MCF 10A (cell line): ENCODE results near the gene CLDN18. TPM values are rescaled to one million over a fixed set of nuclear protein-coding genes. Genes with fewer than 3 reads are reported as not detected.

ENCODE experiments used
- BruUV-seq: library from RNA; stranded (reverse); fragments of 400-500 nt; replicated peaks from 2 replicates; lab custom pipeline; 2021; lab: Mats Ljungman, UMichigan
- CTCF ChIA-PET: fragments of 300-600 bp; sonication (Branson Sonifier 250); formaldehyde crosslinking; extraction: SDS; loops from one replicate; lab custom pipeline; 2021; ENCODE audit warnings: antibody characterized with exemption, inconsistent platforms; lab: Yijun Ruan, JAX
- POLR2A ChIA-PET: fragments of 300-600, 350-650 bp; sonication (Branson Sonifier 250); formaldehyde crosslinking; extraction: SDS; loops from one replicate; lab custom pipeline; 2020; ENCODE audit warnings: antibody characterized with exemption, inconsistent platforms; lab: Yijun Ruan, JAX
- DNase-seq: peaks from one replicate; pipeline ENCODE4 v3.0.0-alpha.2; 2018; ENCODE audit not compliant: unreplicated experiment
- H3K27ac Mint-ChIP-seq: one replicate; pipeline ENCODE4 v1.8.0; 2022; ENCODE audit warnings: mild to moderate bottlenecking, low read depth, mixed read lengths; ENCODE audit not compliant: unreplicated experiment
- H3K27me3 Mint-ChIP-seq: one replicate; pipeline ENCODE4 v1.8.0; 2022; ENCODE audit warnings: mixed read lengths; ENCODE audit not compliant: insufficient read depth, unreplicated experiment
- H3K36me3 Mint-ChIP-seq: one replicate; pipeline ENCODE4 v1.8.0; 2022; ENCODE audit warnings: mild to moderate bottlenecking, moderate library complexity, mixed read lengths; ENCODE audit not compliant: insufficient read depth, unreplicated experiment
- H3K4me1 Mint-ChIP-seq: one replicate; pipeline ENCODE4 v1.8.0; 2022; ENCODE audit warnings: mixed read lengths; ENCODE audit not compliant: insufficient read depth, unreplicated experiment
- H3K4me3 Mint-ChIP-seq: one replicate; pipeline ENCODE4 v1.8.0; 2022; ENCODE audit warnings: mild to moderate bottlenecking, moderate library complexity, mixed read lengths; ENCODE audit not compliant: unreplicated experiment
- H3K9me3 Mint-ChIP-seq: one replicate; pipeline ENCODE4 v1.8.0; 2022; ENCODE audit warnings: mixed read lengths; ENCODE audit not compliant: unreplicated experiment
- CTCF ChIP-seq: fragments of 200-600 bp; IDR thresholded peaks from one replicate; pipeline ENCODE4 v1.8.0; 2022; ENCODE audit warnings: antibody characterized with exemption, mild to moderate bottlenecking; ENCODE audit not compliant: unreplicated experiment
- intact Hi-C: fragments of 100-400 bp; cut with micrococcal nuclease; formaldehyde crosslinking; loops from 2 replicates; pipeline ENCODE4 v1.14.1; 2022
- total RNA-seq: library from RNA; stranded (reverse); gene quantifications from 2 replicates; pipeline ENCODE4 v1.2.3, GENCODE V29; 2022

CLDN18 gene
- total RNA-seq, 1 experiment from 2014 or later: not detected

- intact Hi-C loops: no loop called here
- ChIA-PET POLR2A (interaction anchor here (0.6 kb wide), 1 partner anchor 1720 kb away, joined by 3 read pairs; no protein-coding TSS in a partner anchor), CTCF (interaction anchor here (0.7 to 1.3 kb wide), 3 partner anchors 14 to 64 kb away, joined by 3 to 6 read pairs (median 3); no protein-coding TSS in a partner anchor)
- no peaks in the 10 kb centered on the region for H3K36me3 Mint-ChIP-seq
- DNase-seq: no peak
- TF ChIP-seq CTCF: no peak
- peaks cover 6% of the 10 kb centered on the region for H3K27me3 Mint-ChIP-seq
- BruUV-seq: no TSS peak
- H3K4me3 Mint-ChIP-seq: no peak overlapping the region
- H3K9me3 Mint-ChIP-seq: no peaks in the 10 kb centered on the region
- H3K27ac Mint-ChIP-seq: no peak overlapping the region
- H3K4me1 Mint-ChIP-seq: no peaks in the 10 kb centered on the region
Observed at GRCh38 chr3:137988152-137988551, 21.8 kb upstream of the CLDN18 start.

DNA sequence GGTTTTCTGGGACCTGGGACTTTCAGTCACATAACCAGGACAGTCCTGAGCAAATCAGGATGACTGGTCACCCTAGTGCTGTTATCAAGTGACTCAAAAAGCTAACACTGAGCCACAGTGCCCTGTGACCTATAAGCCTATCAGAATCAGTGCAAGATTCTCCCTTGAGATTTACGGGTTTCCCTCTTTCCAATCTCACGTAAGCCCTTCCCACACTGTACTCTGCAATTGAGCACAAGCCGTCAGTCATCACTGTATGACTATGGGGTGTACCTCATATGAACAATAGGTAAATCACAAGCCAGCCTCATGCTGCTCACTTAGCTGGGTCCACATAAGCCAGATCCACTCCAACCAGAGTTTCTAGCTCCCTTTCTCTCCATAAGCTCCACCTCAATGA is 21.0 kb upstream of the CLDN18 start:
- BruUV-seq: no TSS peak
- no peak for DNase-seq
- Mint-ChIP-seq H3K9me3 (peaks cover 1% of the 10 kb centered on the region), H3K36me3 (no peaks in the 10 kb centered on the region), H3K27ac (no peak overlapping the region), H3K4me1 (no peaks in the 10 kb centered on the region), H3K4me3 (no peak overlapping the region), H3K27me3 (no peaks in the 10 kb centered on the region)
- no peak for TF ChIP-seq CTCF
- ChIA-PET CTCF (interaction anchor here (0.7 to 1.3 kb wide), 4 partner anchors 15 to 884 kb away, joined by 3 to 6 read pairs (median 3); no protein-coding TSS in a partner anchor), POLR2A (no interaction called here)
- intact Hi-C loops: no loop called here

GRCh38 chr3:137990427-137990826 is 19.5 kb upstream of the CLDN18 start:
- H3K36me3 Mint-ChIP-seq: no peaks in the 10 kb centered on the region
- H3K9me3 Mint-ChIP-seq: peaks cover 16% of the 10 kb centered on the region
- ChIA-PET CTCF (interaction anchor here (0.6 to 0.7 kb wide), 5 partner anchors 17 to 1863 kb away, joined by 3 to 5 read pairs (median 3); no protein-coding TSS in a partner anchor), POLR2A (no interaction called here)
- no peaks in the 10 kb centered on the region for H3K4me1 Mint-ChIP-seq
- H3K4me3 Mint-ChIP-seq: no peak overlapping the region
- H3K27ac Mint-ChIP-seq: no peak overlapping the region
- H3K27me3 Mint-ChIP-seq: no peaks in the 10 kb centered on the region
- intact Hi-C loops: no loop called here
- BruUV-seq: no TSS peak
- no peak for TF ChIP-seq CTCF
- DNase-seq: no peak

DNA sequence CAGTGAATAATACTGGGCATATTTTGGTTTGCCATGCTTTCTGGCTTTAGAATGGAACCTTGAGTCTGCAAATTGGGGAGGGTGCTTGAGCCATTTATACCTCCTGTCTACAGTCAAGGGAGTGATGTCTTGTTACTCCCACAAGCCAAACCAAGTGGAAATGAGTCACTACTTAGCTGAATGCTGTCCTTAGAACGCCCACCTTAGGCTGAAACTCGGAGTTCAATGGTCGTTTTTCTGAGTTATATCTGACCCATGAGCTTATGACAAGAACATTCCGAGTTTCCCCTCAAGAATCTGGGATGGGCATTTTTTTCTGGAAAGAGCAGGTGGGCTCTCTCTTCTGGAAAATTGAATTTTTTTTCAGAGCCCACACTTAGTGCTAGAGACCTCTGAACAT is 17.4 kb upstream of the CLDN18 start:
- Mint-ChIP-seq H3K4me3 (no peak overlapping the region), H3K27me3 (no peaks in the 10 kb centered on the region), H3K36me3 (no peaks in the 10 kb centered on the region), H3K27ac (no peak overlapping the region), H3K9me3 (peaks cover 17% of the 10 kb centered on the region), H3K4me1 (no peaks in the 10 kb centered on the region)
- no TSS peak for BruUV-seq
- no peak for TF ChIP-seq CTCF
- ChIA-PET POLR2A (no interaction called here), CTCF (interaction anchor here (0.7 kb wide), 1 partner anchor 60 kb away, joined by 4 read pairs; no protein-coding TSS in a partner anchor)
- DNase-seq: no peak
- intact Hi-C loops: no loop called here
